Endodermal cell (in vitro differentiated cells): Measurements from ENCODE around the gene RNFT2. TPM values are rescaled to one million over a fixed set of nuclear protein-coding genes. Genes with fewer than 3 reads are reported as not detected.
"Not testable (repeated sequence)": the region's sequence is repeated elsewhere in the genome, so short reads cannot be mapped to it uniquely, and the experiment has no call there.

Experiments
- DNase-seq: peaks from one replicate; pipeline ENCODE4 v3.0.0-alpha.2; 2017
- H3K27ac ChIP-seq: 2 replicates; pipeline ENCODE4 v1.5.1; 2013; ENCODE audit warnings: mild to moderate bottlenecking, low read depth, low read length, moderate library complexity
- H3K27me3 ChIP-seq: 2 replicates; pipeline ENCODE4 v1.6.1; 2013; ENCODE audit warnings: mild to moderate bottlenecking, low read length, moderate library complexity; ENCODE audit not compliant: insufficient read depth, control insufficient read depth, poor library complexity, severe bottlenecking
- H3K36me3 ChIP-seq: 2 replicates; pipeline ENCODE4 v1.7.0; 2013; ENCODE audit warnings: mild to moderate bottlenecking, low read length, moderate library complexity; ENCODE audit not compliant: control insufficient read depth, insufficient read depth
- H3K4me1 ChIP-seq: one replicate; pipeline ENCODE4 v1.7.0; 2013; ENCODE audit warnings: low read length; ENCODE audit not compliant: control insufficient read depth, insufficient read depth
- H3K4me3 ChIP-seq: 2 replicates; pipeline ENCODE4 v1.5.1; 2013; ENCODE audit warnings: mild to moderate bottlenecking, low read length, moderate library complexity
- H3K9ac ChIP-seq: 2 replicates; pipeline ENCODE4 v1.6.1; 2013; ENCODE audit warnings: mild to moderate bottlenecking, low read length, moderate library complexity; ENCODE audit not compliant: poor library complexity, severe bottlenecking; ENCODE audit errors: extremely low read depth
- H3K9me3 ChIP-seq: 2 replicates; pipeline ENCODE4 v1.6.1; 2013; ENCODE audit warnings: mild to moderate bottlenecking, low read length, moderate library complexity; ENCODE audit not compliant: control insufficient read depth
- H3K27ac Mint-ChIP-seq: 2 replicates; pipeline ENCODE4 v1.8.0; 2020; ENCODE audit warnings: mixed read lengths
- H3K27me3 Mint-ChIP-seq: 2 replicates; pipeline ENCODE4 v1.8.0; 2021; ENCODE audit warnings: mild to moderate bottlenecking, mixed read lengths; ENCODE audit not compliant: insufficient read depth
- H3K36me3 Mint-ChIP-seq: 2 replicates; pipeline ENCODE4 v1.8.0; 2020; ENCODE audit warnings: low read depth, mixed read lengths
- H3K4me1 Mint-ChIP-seq: 2 replicates; pipeline ENCODE4 v1.8.0; 2020; ENCODE audit warnings: mixed read lengths
- H3K4me3 Mint-ChIP-seq: 2 replicates; pipeline ENCODE4 v1.8.0; 2020; ENCODE audit warnings: mild to moderate bottlenecking, moderate library complexity, mixed read lengths
- H3K9me3 Mint-ChIP-seq: 2 replicates; pipeline ENCODE4 v1.8.0; 2020; ENCODE audit warnings: mild to moderate bottlenecking, mixed read lengths
- WGBS, 2 experiments: methylation state at CpG; one replicate each; pipeline versions ENCODE4 v1.1.5 to v1.1.7; 2013; ENCODE audit warnings: missing lambda C conversion rate in 2 of 2, mixed read lengths in 1 of 2; ENCODE audit not compliant: insufficient coverage in 1 of 2, insufficient read length in 1 of 2; 5-methylcytosine and 5-hydroxymethylcytosine counted together
- total RNA-seq, 2 donors: library from RNA; stranded (reverse); fragmentation: NEBNext Ultra II Directional in 1 of 2; extraction: Animal tissue kit (Norgen Biotek cat#: 25700) in 1 of 2; gene quantifications; 2 replicates in 1 of 2; 3 replicates in 1 of 2; pipeline ENCODE4 v1.2.1, GENCODE V29; 2021
- TF ChIP-seq, protein P1 (sequence below): fragments of 200-600 bp; sonication (generic); conservative IDR thresholded peaks from 2 replicates; pipeline ENCODE4 v1.5.0; 2021; ENCODE audit warnings: antibody characterized with exemption, mild to moderate bottlenecking

RNFT2 gene
- total RNA-seq, 2 donors from 2014 or later, result 28.0 to 51.2 TPM

DNA sequence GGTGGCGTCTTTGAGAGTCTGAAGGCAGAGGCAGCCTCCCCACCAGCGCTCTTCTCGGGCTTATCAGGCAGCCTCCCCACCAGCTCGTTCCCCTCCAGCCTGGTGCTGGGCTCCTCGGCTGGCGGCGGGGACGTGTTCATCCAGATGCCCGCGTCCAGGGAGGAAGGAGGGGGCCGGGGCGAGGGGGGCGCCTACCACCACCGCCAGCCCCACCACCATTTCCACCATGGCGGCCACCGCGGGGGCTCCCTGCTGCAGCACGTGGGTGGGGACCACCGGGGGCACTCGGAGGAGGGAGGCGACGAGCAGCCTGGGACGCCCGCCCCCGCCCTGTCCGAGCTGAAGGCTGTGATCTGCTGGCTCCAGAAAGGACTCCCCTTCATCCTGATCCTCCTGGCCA lies 11.8 kb downstream of the RNFT2 start:
- Histone ChIP-seq H3K9me3 (no peaks in the 10 kb centered on the region), H3K27me3 (no peaks in the 10 kb centered on the region), H3K4me1 (no peaks in the 10 kb centered on the region), H3K36me3 (peaks cover 12% of the 10 kb centered on the region), H3K9ac (no peak overlapping the region), H3K27ac (no peak overlapping the region), H3K4me3 (no peak overlapping the region)
- Mint-ChIP-seq H3K9me3 (no peaks in the 10 kb centered on the region), H3K4me1 (peaks cover 2% of the 10 kb centered on the region), H3K27ac (no peak overlapping the region), H3K27me3 (no peaks in the 10 kb centered on the region), H3K4me3 (no peak overlapping the region), H3K36me3 (peaks cover 34% of the 10 kb centered on the region)
- DNase-seq, result no peak
- TF ChIP-seq, protein P1, sequence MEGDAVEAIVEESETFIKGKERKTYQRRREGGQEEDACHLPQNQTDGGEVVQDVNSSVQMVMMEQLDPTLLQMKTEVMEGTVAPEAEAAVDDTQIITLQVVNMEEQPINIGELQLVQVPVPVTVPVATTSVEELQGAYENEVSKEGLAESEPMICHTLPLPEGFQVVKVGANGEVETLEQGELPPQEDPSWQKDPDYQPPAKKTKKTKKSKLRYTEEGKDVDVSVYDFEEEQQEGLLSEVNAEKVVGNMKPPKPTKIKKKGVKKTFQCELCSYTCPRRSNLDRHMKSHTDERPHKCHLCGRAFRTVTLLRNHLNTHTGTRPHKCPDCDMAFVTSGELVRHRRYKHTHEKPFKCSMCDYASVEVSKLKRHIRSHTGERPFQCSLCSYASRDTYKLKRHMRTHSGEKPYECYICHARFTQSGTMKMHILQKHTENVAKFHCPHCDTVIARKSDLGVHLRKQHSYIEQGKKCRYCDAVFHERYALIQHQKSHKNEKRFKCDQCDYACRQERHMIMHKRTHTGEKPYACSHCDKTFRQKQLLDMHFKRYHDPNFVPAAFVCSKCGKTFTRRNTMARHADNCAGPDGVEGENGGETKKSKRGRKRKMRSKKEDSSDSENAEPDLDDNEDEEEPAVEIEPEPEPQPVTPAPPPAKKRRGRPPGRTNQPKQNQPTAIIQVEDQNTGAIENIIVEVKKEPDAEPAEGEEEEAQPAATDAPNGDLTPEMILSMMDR, result no peak
- WGBS, 2 experiments, result 92 to 100% methylated on average over 1 to 26 of the region's 26 CpGs

GRCh38 chr12:116750298-116750697 lies 12.2 kb downstream of the RNFT2 start:
- no peak overlapping the region for H3K4me3 ChIP-seq
- WGBS, 2 experiments, result 97 to 100% methylated on average over 1 to 4 of the region's 4 CpGs
- H3K4me1 ChIP-seq, result no peaks in the 10 kb centered on the region

GRCh38 chr12:116754097-116754496 lies 16.0 kb downstream of the RNFT2 start:
- not testable (repeated sequence) for H3K9me3 Mint-ChIP-seq, H3K27ac Mint-ChIP-seq, H3K4me1 ChIP-seq, H3K27ac ChIP-seq, H3K4me1 Mint-ChIP-seq, H3K4me3 ChIP-seq, H3K27me3 Mint-ChIP-seq, H3K27me3 ChIP-seq, DNase-seq, H3K9ac ChIP-seq, H3K4me3 Mint-ChIP-seq, H3K9me3 ChIP-seq
- WGBS, 2 experiments, result 94 to 96% methylated on average over 3 to 5 of the region's 5 CpGs
- peaks cover 12% of the 10 kb centered on the region for H3K36me3 ChIP-seq
- H3K36me3 Mint-ChIP-seq, result peaks cover 35% of the 10 kb centered on the region

More at GRCh38 chr12:116750298-116750697, 12.2 kb downstream of the RNFT2 start:
- Mint-ChIP-seq H3K4me3 (no peak overlapping the region), H3K36me3 (peaks cover 36% of the 10 kb centered on the region), H3K4me1 (peaks cover 2% of the 10 kb centered on the region), H3K27me3 (no peaks in the 10 kb centered on the region), H3K27ac (no peak overlapping the region), H3K9me3 (no peaks in the 10 kb centered on the region)
- no peak overlapping the region for H3K9ac ChIP-seq
- DNase-seq, result no peak
- TF ChIP-seq, protein P1, result no peak
- no peaks in the 10 kb centered on the region for H3K27me3 ChIP-seq
- no peak overlapping the region for H3K27ac ChIP-seq
- no peaks in the 10 kb centered on the region for H3K9me3 ChIP-seq
- peaks cover 12% of the 10 kb centered on the region for H3K36me3 ChIP-seq

- WGBS, 2 experiments, result no CpG with 5 or more reads among the region's 1 CpG
- peaks cover 42% of the 10 kb centered on the region for H3K36me3 Mint-ChIP-seq
- not testable (repeated sequence) for H3K27me3 Mint-ChIP-seq
Observed at GRCh38 chr12:116754783-116755182, 16.7 kb downstream of the RNFT2 start.

More at GRCh38 chr12:116754783-116755182, 16.7 kb downstream of the RNFT2 start:
- not testable (repeated sequence) for H3K9ac ChIP-seq, H3K4me1 ChIP-seq, H3K4me3 Mint-ChIP-seq, H3K9me3 Mint-ChIP-seq, H3K27ac Mint-ChIP-seq, H3K27ac ChIP-seq, DNase-seq, H3K4me3 ChIP-seq, H3K9me3 ChIP-seq, H3K27me3 ChIP-seq
- peaks cover 12% of the 10 kb centered on the region for H3K36me3 ChIP-seq
- H3K4me1 Mint-ChIP-seq, result peaks cover 13% of the 10 kb centered on the region
